ENCODE data around the gene RLN3. TPM values are rescaled to one million over a fixed set of nuclear protein-coding genes. Genes with fewer than 3 reads are reported as not detected.

Gene RLN3
- total and polyA plus RNA-seq, 2 of the 8 experiments (the other 6 are each of a cell fraction or from before 2014, with no cell fraction given) = not detected

DNA sequence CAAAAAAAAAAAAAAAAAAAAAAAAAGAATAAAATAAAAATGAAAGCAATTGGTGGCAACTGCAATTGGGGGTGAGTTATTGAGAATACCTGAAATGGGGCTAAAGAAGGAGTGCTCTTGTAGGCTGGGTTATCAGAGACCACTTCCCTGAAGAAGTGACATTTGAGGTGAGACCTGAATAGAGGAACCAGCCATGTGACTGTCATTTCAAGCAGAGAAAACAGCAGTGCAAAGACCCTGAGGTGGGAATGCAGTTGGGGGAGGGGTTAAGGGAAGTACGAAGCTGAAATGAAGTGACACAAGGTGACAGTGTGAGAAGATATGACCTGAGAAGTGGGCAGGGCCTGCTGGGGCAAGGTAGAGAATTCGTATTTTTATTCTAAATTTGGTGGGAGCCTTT lies 38.2 kb downstream of the RLN3 start:
- Histone ChIP-seq H3K4ac (replicated peaks; ENCODE audit: insufficient read length, low read depth, low read length) (no peak overlapping the region), H4K8ac (ENCODE audit: extremely low read depth, insufficient read depth, low read length) (no peak overlapping the region), H4K91ac (replicated peaks; ENCODE audit: insufficient read length, low read length) (no peak overlapping the region), H3K4me3 (ENCODE audit: extremely low read depth in 1 of 4, insufficient read depth in 2 of 4, low read depth in 3 of 4, low read length in 4 of 4) (no peak overlapping the region), H3K79me2 (ENCODE audit: control insufficient read depth in 1 of 2, insufficient read depth in 2 of 2, low read length in 2 of 2) (no peaks in the 10 kb centered on the region), H2BK120ac (replicated peaks; ENCODE audit: low read depth, low read length) (no peak overlapping the region), H2BK12ac (ENCODE audit: low read depth, low read length) (no peak overlapping the region), H2BK15ac (ENCODE audit: low read length) (no peak overlapping the region), H3K36me3 (ENCODE audit: control insufficient read depth in 2 of 4, insufficient read depth in 4 of 4, low read length in 3 of 4) (no peaks in the 10 kb centered on the region), H3K4me1 (replicated peaks in 1 of 4; ENCODE audit: control insufficient read depth in 3 of 4, insufficient read depth in 4 of 4, low read length in 3 of 4) (peaks cover 0 to 3% (median 1%) of the 10 kb centered on the region in 4 experiments; a peak in 2 of 7 replicates), H4K5ac (ENCODE audit: insufficient read length, low read depth, low read length) (no peak overlapping the region), H3K56ac (replicated peaks; ENCODE audit: insufficient read length, low read depth, low read length) (no peak overlapping the region), H2AK5ac (ENCODE audit: low read depth, low read length) (no peak overlapping the region), H4K20me1 (replicated peaks in 1 of 2; ENCODE audit: control insufficient read depth in 1 of 2, insufficient read depth in 2 of 2, low read length in 2 of 2) (no peaks in the 10 kb centered on the region), H3K23me2 (ENCODE audit: low read depth, low read length) (no peaks in the 10 kb centered on the region), H3K18ac (ENCODE audit: extremely low read depth, low read length) (no peak overlapping the region), H3K9ac (replicated peaks in 1 of 4; ENCODE audit: extremely low read depth in 1 of 4, low read depth in 3 of 4, low read length in 3 of 4) (no peak overlapping the region), H3K23ac (ENCODE audit: insufficient read length) (no peak overlapping the region), H3K27me3 (replicated peaks in 1 of 4; ENCODE audit: control insufficient read depth in 3 of 4, extremely low read depth in 1 of 4, insufficient read depth in 3 of 4, low read length in 3 of 4) (peaks cover 0 to 4% (median 2%) of the 10 kb centered on the region in 4 experiments; a peak in 3 of 7 replicates), H2BK20ac (ENCODE audit: low read length) (no peak overlapping the region), H2AFZ (ENCODE audit: low read length) (no peak overlapping the region), H3K4me2 (ENCODE audit: insufficient read depth in 1 of 2, low read depth in 2 of 2, low read length in 2 of 2) (no peak overlapping the region), H3K9me3 (ENCODE audit: insufficient read depth in 2 of 2, low read depth in 1 of 2, low read length in 1 of 2) (no peaks in the 10 kb centered on the region), H3K79me1 (ENCODE audit: low read depth, low read length) (no peaks in the 10 kb centered on the region), H2BK5ac (ENCODE audit: low read depth, low read length) (no peak overlapping the region), H3K14ac (ENCODE audit: insufficient read length) (no peak overlapping the region), H3K27ac (ENCODE audit: low read depth, low read length) (no peak overlapping the region)
- POLR2A ChIA-PET (ENCODE audit: partially characterized antibody) = no interaction called here
- 77% methylated on average over 2 of the region's 2 CpGs; no CpG with 5 or more reads in 1 of the 2 experiments for WGBS, 2 experiments (ENCODE audit: extremely low coverage in 1 of 2, insufficient coverage in 1 of 2, insufficient read length in 1 of 2, insufficient replicate concordance in 2 of 2, low coverage in 1 of 2, low lambda C conversion rate in 2 of 2, missing lambda C conversion rate in 1 of 2)
- no peak for TF ChIP-seq TEAD4 (IDR thresholded peaks at IDR 0.05; ENCODE audit: low read depth, low read length)
- DNase-seq (ENCODE audit: low read depth in 1 of 2, low spot score in 2 of 2) (no peak), FAIRE-seq (no peak)
- CTCF ChIA-PET (ENCODE audit: partially characterized antibody) = interaction anchor here (1.3 kb wide), 1 partner anchor 20 kb away, joined by 3 read pairs; no protein-coding TSS in a partner anchor
